NCI-H2227 treated with DMSO at 0.1 percent for 48 hours (cell line): ENCODE data around the gene IFNGR1.
"Not testable (repeated sequence)": the region's sequence is repeated elsewhere in the genome, so short reads cannot be mapped to it uniquely, and the experiment has no call there.

Source experiments
- DNase-seq: peaks from one replicate; lab custom pipeline; 2025; lab: John Stamatoyannopoulos, UW

The IFNGR1 gene

DNA sequence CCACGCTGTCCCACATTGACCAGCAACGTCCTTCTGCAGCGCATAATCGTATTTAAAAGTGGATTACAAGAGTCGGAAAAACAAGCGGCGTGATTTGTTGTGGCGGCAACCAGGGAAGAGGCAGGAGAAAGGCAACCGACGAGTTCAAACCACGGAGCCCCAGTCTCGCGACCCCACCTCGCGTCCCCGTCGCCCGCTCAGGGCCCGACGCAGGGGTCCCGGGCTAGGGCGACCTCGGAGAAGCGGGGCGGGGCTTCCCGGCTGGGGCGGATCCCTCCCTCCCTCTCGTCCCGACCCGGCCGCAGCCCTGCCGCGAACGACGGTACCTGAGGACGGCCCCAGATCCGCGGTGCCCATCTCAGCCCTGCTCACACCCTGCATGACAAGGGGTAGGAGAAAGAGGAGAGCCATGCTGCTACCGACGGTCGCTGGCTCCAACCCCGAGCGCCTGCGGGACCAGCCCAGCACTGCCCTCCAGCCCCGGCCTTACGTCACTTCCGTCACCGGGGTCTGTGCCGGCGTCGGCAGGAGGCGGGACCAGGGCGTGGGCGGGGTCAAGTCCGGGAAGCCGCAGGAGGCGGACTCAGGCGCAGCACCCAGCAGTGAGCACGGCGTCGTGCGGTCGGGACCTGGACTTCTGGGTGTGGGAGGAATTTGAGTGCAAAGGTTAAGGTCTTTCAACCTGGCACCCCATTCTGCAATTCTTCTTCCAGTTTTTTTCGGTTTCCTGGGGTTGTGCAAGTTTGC is at the start of gene IFNGR1:
IFNGR1 (minus strand) TSS at position 469 of the 747 bp plus-strand sequence; CDS start at position 411, 58 bp downstream.
- DNase-seq, result peak; percentile 74

DNA sequence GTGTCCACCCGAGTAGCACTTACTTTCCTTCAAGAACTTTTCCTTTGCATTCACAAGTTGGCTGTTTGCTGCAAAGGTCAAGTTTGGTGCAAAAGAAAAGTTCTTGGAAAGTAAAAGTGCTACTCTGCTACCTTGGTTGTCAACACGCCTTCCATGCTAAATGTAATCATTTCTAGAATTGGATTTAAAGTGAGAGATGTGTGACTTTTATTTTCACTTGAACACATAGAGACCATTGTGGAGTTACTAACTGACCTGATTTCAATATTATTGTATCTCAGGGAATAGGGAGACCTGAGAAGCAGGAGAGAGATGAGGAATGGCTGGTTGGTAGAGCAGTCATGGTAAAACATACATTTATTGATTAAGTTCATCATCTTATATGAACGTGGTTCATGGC is 49.7 kb upstream of the IFNGR1 start:
- DNase-seq, result no peak

DNA sequence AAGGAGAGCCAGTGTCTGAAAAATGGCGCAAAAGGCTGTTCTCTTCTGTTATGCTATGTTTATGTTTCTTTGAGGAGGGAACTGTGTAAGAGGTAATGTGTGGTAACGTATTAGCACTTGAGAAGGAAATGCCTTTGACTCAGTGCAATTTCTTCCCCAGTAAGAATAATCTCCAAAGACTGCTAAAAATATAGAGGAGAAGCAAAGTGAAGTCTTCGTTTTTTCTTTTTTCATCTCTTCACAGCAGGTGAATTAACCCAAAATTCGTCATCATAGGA is 47.1 kb upstream of the IFNGR1 start:
- no peak for DNase-seq

DNA sequence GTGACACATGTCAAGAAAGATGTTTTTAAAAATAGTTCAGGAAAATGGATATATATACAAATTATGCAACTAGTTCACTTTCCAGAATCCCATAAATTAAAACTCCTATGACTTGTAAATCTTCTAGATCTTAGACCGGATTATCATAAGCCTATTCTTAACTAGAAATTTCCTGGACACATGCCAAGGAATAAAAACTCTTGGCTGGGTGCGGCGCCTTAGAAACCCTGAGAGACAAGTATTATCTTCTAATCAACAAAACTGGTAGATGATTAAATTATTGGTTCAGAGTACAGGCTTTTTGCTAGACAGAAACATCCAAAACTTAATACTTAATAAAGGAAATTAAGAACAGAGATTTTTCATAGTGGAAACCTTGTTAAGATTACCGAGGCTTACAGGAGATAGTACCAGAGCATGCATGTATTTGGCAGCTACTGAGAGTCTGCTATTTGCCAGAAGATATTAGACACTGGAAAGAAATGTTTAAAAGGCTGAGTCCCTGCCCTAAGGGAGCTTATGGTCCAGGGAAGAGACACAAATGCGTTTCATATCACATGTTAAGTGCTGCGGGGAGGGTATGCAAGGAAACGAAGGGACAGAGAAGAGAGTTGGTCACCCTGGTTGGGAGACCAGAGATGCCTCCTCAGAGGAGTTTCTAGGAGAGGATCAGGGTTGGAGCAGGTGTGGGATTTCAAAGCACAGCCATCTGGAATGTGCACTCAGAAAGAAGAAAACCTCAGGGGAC is 46.5 kb upstream of the IFNGR1 start:
- DNase-seq, result no peak

DNA sequence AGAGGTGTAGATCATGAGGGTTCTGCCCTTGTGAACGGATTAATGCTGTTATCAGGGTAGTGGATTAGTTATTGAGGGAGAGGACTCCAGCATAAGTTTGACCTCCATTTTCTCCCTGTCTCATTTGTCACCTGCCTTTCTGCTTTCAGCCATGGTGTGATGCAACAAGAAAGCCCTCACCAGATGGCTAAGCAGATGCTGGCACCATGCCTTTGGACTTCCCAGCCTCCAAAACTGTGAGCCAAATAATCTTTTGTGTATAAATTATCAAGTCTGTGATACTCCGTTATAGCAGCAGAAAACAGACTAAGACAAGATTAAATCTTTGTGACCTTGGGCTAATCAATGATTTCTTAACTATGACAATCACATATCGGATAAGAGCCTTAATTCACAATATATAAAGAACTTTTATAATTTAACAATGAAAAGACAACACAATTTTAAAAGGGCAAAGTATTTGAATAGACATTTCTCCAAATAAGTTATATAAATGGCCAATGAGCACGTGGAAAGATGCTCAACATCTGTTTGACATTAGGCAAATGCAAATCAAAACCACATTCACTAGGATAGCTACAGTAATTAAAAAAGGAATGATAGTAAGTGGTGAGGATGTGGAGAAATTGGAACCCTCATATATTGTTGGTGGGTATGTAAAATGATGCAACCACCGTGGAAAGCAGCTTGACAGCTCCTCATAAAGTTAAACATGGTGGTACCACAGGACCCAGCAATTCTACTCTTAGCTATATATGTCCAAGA is 45.3 kb upstream of the IFNGR1 start:
- DNase-seq, result no peak

DNA sequence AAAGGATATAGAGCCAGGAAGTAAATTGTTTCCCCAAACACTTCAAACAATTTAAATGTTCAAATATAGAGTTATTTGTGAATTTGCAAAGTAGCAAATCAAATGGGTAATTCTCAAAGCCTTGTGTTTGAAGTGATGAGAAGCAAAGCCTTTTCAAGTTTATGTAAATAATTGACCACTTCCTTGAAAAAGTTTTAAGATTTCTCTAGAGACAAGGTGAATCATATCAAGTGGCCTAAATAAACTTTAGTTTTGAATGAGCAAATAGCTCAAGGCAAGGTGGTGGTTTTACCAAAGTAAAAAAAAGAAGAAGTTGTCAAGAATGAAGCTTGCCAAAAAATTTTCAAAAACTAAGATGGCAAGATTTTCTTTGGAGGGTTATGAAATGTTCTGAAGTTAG is 42.6 kb upstream of the IFNGR1 start:
- no peak for DNase-seq

DNA sequence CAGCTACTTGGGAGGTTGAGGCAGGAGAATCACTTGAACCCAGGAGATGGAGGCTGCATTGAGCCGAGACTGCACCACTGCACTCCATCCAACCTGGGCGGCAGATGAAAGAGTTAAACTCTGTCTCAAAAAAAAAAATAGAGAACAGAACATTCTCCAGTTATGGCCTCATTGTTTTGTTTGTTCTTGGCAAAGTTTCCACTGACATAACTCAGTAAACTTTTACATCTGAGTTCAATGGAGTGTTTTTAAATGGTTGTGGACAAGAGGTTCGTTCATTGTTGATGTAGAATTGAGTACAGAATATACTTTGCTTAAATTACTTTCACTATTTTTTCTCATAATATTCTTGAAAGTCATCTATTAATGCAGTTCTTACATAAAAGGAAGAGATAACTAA is 42.2 kb upstream of the IFNGR1 start:
- DNase-seq, result no peak

DNA sequence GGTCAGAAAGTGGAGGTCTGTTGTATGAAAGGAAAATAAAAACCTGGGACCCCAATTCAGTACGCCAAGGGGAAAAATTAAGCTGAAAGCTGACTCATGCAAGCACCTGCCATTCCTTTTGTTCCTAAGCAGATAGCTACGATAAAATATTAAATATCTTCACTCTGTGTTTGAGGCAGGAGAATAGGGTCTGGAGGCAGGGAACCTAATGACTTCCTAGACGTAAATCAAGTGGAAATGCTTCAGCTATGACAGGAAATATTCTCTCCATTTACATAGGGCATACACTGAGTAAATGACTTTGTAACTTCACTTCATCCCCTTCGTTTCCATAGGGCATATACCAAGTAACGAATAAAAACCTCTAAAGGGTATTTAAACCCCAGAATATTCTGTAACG is 41.0 kb upstream of the IFNGR1 start:
- no peak for DNase-seq

DNA sequence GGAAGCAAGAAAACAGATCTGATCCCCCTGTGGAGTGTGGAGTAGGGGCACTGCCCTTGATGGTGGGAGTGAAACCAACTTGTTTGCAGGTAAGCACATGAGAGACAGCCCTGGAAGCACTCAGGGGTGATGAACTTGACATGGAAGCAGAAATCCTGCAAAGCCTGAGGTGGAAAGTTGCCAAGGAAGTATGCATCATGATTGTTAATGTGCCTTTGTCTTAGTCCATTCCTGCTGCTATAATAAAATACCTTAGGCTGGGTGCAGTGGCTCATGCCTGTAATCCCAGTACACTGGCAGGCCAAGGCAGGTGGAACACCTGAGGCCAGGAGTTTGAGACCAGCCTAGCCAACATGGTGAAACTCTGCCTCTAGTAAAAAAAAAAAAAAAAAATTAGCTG is 40.2 kb upstream of the IFNGR1 start:
- no peak for DNase-seq

DNA sequence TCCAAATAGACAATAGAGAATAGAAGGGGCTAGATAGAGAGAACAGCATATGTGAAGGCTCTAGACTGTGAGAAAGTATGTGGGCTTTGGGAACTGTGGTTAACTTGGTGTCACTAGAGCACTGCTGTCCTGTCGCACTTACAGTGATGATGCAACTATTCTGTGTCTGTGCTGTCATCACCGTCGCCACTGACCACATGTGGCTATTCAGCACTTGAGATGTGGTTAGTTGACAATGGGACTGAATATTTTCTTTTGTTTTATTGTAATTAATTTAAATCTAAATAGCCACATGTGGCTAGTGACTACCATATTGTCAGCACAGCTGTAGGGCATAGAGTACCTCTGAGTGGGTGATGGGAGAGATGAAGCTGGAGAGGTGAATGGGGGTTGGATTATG is 39.0 kb upstream of the IFNGR1 start:
- DNase-seq, result no peak

DNA sequence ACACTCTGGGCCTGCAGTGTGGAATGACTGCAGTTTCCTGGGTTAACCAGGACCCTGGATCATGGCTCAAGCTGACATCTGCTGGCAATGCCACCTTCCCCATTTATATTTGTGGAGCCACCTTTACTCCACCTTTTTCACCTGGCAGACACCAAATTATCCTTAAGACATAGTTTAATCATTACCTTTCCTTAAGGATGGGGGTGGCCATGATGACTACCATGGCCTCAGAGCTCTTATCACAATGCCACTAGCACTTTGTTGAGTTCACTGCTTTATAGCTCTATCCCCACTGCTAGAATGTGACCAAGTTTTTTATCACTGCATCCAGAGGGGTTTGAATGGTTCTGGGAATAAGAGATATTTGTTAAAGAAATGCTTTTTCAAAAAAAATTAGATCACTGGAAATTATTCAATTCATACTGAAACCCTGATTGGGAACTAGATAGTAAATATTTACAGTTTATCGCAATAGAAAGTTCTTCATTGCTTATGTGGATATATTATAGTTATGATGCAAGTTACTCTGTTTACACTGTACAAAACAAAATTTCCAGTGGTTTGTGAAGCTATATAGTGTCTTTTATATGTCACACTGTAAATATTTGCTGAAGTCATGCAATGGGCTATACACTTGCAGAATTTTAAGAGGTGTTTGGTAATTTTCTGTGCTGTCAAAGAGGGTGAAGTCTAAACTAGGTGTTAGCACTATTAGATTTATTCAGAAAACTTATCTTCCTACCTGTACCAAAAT is 37.3 kb upstream of the IFNGR1 start:
- no peak for DNase-seq

DNA sequence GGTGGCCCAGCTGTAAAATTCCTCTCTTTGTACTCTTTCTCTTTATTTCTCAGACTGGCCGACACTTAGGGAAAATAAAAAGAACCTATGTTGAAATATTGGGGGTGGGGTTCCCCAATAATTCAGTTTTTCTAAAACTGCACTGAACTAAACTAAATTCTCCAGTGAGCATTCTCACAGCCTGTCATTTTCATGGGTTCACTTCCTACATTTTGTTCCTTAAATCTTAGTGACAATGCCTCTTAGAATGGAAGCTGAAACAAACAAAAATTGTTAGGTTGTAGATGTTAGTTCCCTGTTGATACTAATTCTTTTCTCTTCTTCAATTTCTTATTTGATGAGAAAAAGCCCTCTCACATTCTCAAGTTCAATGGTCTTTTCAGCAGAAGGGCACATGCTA is 35.8 kb upstream of the IFNGR1 start:
- no peak for DNase-seq

DNA sequence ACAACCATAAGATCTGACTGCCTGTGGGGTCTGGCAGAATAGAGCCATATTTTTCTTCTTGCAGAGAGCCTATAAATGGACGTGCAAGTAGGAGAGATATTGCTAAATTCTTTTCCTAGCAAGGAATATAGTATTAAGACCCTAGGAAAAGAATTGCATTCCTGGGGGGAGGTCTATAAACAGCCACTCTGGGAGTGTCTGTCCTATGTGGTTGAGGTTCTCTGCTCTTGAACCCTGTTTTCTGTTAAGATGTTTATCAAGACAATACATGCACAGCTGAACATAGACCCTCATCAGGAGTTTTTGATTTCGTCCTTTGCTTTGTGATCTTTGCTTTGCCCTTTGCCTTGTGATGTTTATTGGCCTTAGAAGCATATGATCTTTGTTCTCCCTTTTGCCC is 35.2 kb upstream of the IFNGR1 start:
- DNase-seq, result not testable (repeated sequence)

DNA sequence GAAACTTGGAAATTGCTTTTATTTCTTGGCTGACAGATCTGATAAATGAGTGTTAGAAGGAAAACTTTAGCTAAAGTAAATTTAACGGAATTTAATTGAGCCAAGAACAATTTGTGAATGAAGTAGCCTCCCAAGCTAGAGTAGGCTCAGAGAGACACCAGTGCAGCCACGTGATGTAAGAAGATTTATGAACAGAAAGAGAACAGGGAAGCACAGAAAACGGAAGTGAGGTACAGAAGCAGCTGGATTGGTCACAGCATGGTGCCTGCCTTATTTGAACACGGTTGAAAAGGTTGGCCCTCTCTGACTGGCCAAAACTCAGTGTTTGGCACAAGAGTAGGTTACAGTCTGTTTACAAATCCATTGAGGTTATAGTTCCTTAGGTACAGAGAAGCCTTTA is 29.5 kb upstream of the IFNGR1 start:
- no peak for DNase-seq

DNA sequence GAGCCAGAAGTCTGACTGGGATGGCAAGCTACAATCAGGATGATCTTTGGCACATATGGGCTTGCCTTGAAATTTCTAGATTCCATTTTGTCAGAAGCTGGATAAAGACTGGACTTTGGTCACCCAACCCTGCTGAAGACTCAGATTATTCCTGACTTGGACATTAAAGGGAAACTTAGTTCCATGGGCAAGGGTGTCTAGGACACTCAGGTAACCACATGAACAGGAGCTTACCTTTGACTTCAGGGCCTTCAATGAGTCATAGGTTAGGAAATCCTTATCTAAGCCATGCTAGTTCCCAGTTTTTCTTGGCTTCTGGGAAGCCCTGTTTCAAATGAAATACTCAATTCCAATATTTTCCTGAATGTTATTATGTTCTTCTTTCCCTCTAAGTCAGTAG is 28.5 kb upstream of the IFNGR1 start:
- no peak for DNase-seq

DNA sequence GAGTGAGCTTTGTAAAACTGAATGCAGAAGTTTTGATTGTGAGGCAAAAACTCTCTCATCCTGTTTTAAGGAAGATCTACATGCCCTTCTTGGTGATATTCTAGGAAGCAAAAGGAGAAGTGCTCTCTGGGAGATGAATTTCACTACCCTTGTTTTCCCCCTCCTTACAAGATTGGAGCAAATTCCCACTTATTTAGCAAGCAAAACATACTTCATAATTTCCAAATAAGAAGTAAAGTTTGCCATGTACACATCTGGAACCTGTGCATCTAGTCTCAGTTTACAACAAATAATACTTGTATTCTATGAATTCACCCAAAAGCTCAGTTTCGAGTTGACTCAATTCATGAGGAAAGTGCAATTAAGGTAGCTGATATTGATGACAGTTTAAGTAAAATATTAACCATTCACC is 27.6 kb upstream of the IFNGR1 start:
- no peak for DNase-seq

DNA sequence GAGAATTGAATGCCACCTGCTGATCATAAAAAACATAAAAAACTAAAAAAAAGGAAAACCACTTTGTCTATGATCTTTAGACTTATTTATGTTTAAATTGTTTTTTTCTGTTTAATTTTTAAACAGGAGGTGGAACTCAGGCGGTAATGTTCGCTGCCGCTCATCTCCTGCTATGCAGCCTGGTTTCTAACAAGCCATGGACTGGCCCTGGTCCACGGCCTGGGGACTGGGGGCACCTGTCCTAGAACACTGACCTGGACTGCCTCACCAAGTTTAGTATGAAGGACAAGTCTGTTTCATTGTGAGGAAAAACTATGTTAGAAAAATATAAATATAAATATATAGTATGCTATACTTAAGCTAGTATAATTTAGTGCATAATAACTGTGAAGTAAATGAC is 27.0 kb upstream of the IFNGR1 start:
- DNase-seq, result no peak

DNA sequence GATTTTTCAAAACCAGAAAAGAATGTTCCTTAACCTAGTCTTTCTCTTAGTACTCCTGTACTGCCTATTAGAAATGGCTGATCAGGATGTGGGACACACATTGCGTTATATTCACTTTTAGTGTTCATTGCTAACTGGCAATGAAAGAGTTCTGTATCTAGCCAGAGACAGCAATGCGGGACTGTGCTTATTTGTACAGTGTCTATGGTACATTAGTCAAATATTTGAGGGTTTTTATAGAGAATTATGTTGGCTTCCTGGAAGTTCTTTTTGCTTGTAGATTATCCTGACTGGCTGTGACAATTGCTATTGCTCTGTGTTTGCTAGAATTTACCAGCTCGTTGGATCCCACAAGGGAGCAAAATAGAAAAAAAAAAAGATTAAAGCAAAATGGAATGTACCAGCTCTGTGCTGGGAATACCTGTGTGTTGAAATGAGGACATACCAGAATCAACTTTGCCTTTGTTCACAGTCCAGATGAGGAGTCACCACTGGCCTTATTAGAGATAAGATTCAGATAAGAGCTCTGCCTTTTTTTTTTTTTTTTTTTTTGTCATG is 22.4 kb upstream of the IFNGR1 start:
- no peak for DNase-seq

DNA sequence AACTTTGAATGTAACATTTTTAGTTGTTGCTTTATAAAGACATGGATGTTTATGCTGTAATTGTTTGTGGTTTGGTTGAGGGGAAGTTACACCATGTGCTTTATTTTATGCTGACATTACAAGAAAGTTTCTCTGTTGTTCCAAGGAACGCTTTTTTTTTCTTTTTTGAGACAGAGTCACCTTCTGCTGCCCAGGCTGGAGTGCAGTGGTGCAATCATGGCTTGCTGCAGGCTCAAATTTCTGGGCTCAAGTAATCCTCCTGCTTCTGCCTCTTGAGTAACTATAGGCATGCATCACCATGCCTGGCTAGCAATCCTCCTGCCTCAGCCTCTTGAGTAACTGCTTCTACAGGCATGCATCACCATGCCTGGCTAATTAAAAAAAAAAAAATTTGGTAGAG is 21.0 kb upstream of the IFNGR1 start:
- no peak for DNase-seq

DNA sequence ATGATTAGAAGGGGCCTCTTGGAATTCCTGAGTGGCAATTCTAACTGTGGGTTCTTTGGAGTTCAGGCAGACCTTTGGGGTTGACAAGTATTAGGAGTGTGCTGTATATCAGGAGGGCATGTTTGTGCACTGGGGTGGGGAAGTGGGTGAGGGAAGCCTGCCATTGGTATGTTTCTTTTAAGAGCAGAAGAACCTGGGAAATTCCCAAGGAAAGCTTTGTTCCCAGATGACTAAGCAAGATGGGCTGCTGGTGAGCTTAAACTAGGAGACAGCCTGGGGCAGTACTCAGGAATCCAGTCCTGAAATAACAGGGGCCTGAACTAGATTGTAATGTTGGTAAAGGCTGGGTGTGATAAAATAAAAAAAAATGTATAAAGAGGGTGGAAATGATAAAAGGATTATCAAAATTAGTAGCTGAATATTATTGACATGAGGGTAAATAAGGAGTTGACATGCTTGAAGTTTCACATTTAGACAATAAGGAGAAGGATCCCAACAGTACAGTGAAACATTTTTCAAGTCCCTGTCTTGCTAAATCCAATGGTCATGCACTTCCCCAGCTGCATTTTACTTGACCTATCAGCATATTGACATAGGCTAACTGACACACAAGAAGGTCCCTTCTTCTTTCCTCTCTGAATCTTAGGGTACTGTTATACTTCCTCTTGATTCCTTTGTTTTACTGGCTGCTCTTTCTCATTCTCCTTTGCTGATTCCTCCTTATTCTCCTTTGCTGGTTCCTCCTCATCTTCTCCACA is 18.4 kb upstream of the IFNGR1 start:
- DNase-seq, result no peak

DNA sequence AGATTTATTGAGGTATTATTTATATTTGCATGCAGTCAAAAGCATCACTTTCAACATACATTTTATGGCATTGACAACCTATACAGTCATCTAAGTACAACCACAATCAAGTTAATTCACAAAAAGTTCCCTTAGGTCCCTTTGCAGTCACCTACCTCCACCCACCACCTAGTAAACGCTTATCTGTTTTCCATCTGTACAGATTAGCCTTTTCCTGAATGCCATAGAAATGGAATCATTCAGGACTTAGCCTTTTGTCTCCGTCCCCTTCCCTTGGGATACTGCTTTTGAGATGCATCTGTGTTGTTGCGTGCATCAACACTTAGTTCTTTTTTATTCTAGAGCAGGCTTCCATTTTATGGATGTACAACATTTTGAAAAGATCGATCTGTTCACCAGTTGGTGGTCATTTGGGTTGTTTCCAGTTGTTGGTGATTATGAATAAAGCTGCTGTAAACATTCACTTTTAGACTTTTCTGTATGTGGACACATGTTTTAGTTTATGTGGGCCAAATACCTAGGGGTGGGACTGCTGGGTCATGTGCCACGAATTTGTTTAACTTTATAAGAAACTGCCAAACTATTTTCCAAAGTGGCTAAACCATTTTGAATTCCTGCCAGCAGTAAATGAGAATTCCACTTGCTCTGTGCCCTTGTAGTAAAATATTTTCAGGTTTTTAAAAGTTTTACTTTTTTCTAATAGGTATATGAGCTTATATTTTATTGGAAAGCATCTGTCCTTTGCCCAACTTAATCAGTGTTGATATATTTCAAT is 17.6 kb upstream of the IFNGR1 start:
- DNase-seq, result no peak
